WTC11 (cell line): ENCODE results near the gene KIAA0408. TPM values are rescaled to one million over a fixed set of nuclear protein-coding genes. Genes with fewer than 3 reads are reported as not detected.

Experiments used
- ATAC-seq: fragments of 200-7000 bp; cut with Tn5 transposase; 2 replicates; pipeline ENCODE4 v1.10.0; 2021; ENCODE audit warnings: mild to moderate bottlenecking, moderate library complexity
- CTCF ChIA-PET: fragments of 300-600 bp; sonication (Branson Sonifier 250); formaldehyde crosslinking; loops from one replicate; lab custom pipeline; 2021; ENCODE audit warnings: antibody characterized with exemption; lab: Charles Lee
- POLR2A ChIA-PET: fragments of 350-600 bp; sonication (Branson Sonifier 250); formaldehyde crosslinking; loops from one replicate; lab custom pipeline; 2021; ENCODE audit warnings: antibody characterized with exemption; lab: Charles Lee
- DNase-seq: peaks from one replicate; pipeline ENCODE4 v3.0.0; 2021; ENCODE audit warnings: low spot score
- H3K27ac Mint-ChIP-seq: 2 replicates; pipeline ENCODE4 v1.8.0; 2021; ENCODE audit warnings: mixed read lengths
- H3K27me3 Mint-ChIP-seq: 2 replicates; pipeline ENCODE4 v1.8.0; 2021; ENCODE audit warnings: low read depth, mild to moderate bottlenecking, moderate library complexity, mixed read lengths
- H3K36me3 Mint-ChIP-seq: 2 replicates; pipeline ENCODE4 v1.8.0; 2021; ENCODE audit warnings: mixed read lengths
- H3K4me1 Mint-ChIP-seq: 2 replicates; pipeline ENCODE4 v1.8.0; 2022; ENCODE audit warnings: mixed read lengths
- H3K4me3 Mint-ChIP-seq: 2 replicates; pipeline ENCODE4 v1.8.0; 2021; ENCODE audit warnings: mild to moderate bottlenecking, moderate library complexity, mixed read lengths
- H3K9me3 Mint-ChIP-seq: 2 replicates; pipeline ENCODE4 v1.8.0; 2021; ENCODE audit warnings: mixed read lengths
- CDX4 ChIP-seq: fragments of 250-450 bp; sonication (Bioruptor Pico); IDR thresholded peaks from 2 replicates; pipeline ENCODE4 v1.9.0; 2021; ENCODE audit warnings: moderate library complexity, mild to moderate bottlenecking, inconsistent platforms, borderline replicate concordance
- E2F1 ChIP-seq: sonication (generic); formaldehyde crosslinking; IDR thresholded peaks from 2 replicates; pipeline ENCODE4 v1.8.0; 2022; ENCODE audit warnings: mild to moderate bottlenecking, missing genetic modification reagents
- MYBL2 ChIP-seq: sonication (generic); formaldehyde crosslinking; IDR thresholded peaks from 2 replicates; pipeline ENCODE4 v1.8.1; 2023; ENCODE audit warnings: mild to moderate bottlenecking, moderate library complexity, missing genetic modification reagents
- PRDM15 ChIP-seq: sonication (generic); formaldehyde crosslinking; IDR thresholded peaks from 2 replicates; pipeline ENCODE4 v1.8.0; 2022; ENCODE audit warnings: missing genetic modification reagents
- PREB ChIP-seq: sonication (generic); formaldehyde crosslinking; IDR thresholded peaks from 2 replicates; pipeline ENCODE4 v1.8.1; 2022; ENCODE audit warnings: mild to moderate bottlenecking, missing genetic modification reagents, moderate library complexity, borderline replicate concordance
- RELA ChIP-seq: sonication (generic); formaldehyde crosslinking; IDR thresholded peaks from 2 replicates; pipeline ENCODE4 v1.8.1; 2022; ENCODE audit warnings: missing genetic modification reagents, mild to moderate bottlenecking, borderline replicate concordance
- STAT6 ChIP-seq: sonication (generic); formaldehyde crosslinking; conservative IDR thresholded peaks from 2 replicates; pipeline ENCODE4 v1.8.1; 2023; ENCODE audit warnings: mild to moderate bottlenecking, low read depth, missing genetic modification reagents, moderate library complexity
- TEAD1 ChIP-seq: sonication (generic); formaldehyde crosslinking; IDR thresholded peaks from 2 replicates; pipeline ENCODE4 v1.8.0; 2022; ENCODE audit warnings: mild to moderate bottlenecking, missing genetic modification reagents
- TP53 ChIP-seq: sonication (generic); formaldehyde crosslinking; IDR thresholded peaks from 2 replicates; pipeline ENCODE4 v1.8.1; 2023; ENCODE audit warnings: mild to moderate bottlenecking, missing genetic modification reagents
- ZNF138 ChIP-seq: sonication (generic); formaldehyde crosslinking; conservative IDR thresholded peaks from 2 replicates; pipeline ENCODE4 v1.8.1; 2022; ENCODE audit warnings: mild to moderate bottlenecking, moderate library complexity, missing genetic modification reagents
- ZNF317 ChIP-seq: sonication (generic); formaldehyde crosslinking; IDR thresholded peaks from 2 replicates; pipeline ENCODE4 v1.8.1; 2023; ENCODE audit warnings: low read depth, mild to moderate bottlenecking, moderate library complexity, missing genetic modification reagents, borderline replicate concordance
- ZNF425 ChIP-seq: fragments of 250-450 bp; sonication (Bioruptor Pico); conservative IDR thresholded peaks from 2 replicates; pipeline ENCODE4 v1.9.0; 2021; ENCODE audit warnings: mild to moderate bottlenecking
- ZNF532 ChIP-seq: fragments of 250-450 bp; sonication (Bioruptor Pico); IDR thresholded peaks from 2 replicates; pipeline ENCODE4 v1.9.0; 2021; ENCODE audit warnings: mild to moderate bottlenecking, borderline replicate concordance
- total RNA-seq: library from RNA; stranded (reverse); gene quantifications from 3 replicates; pipeline ENCODE4 v1.2.3, GENCODE V29; 2021

The KIAA0408 gene
- total RNA-seq, 1 experiment from 2014 or later, result 12.2 TPM

GRCh38 chr6:127506894-127507293 lies 47.7 kb upstream of the KIAA0408 start:
- H3K27ac Mint-ChIP-seq, result no peak overlapping the region
- no peak for TF ChIP-seq CDX4 (CRISPR knock-in tag)
- TF ChIP-seq MYBL2 (CRISPR knock-in tag), result no peak
- TF ChIP-seq TP53 (CRISPR knock-in tag), result no peak
- no peak for TF ChIP-seq RELA (CRISPR knock-in tag)
- no peak for TF ChIP-seq STAT6 (CRISPR knock-in tag)
- DNase-seq, result no peak
- CTCF ChIA-PET, result interaction anchor here (2.4 kb wide), 1 partner anchor 9 kb away, joined by 10 read pairs; no protein-coding TSS in a partner anchor
- POLR2A ChIA-PET, result no interaction called here
- H3K4me1 Mint-ChIP-seq, result no peaks in the 10 kb centered on the region
- peaks cover 8% of the 10 kb centered on the region for H3K36me3 Mint-ChIP-seq
- no peaks in the 10 kb centered on the region for H3K9me3 Mint-ChIP-seq
- no peak for ATAC-seq
- no peaks in the 10 kb centered on the region for H3K27me3 Mint-ChIP-seq
- no peak overlapping the region for H3K4me3 Mint-ChIP-seq

- no peaks in the 10 kb centered on the region; the same call in 1 of the 2 replicates for H3K36me3 Mint-ChIP-seq
- DNase-seq (no peak), ATAC-seq (no peak)
- CTCF ChIA-PET, result interaction anchor here (1.0 to 4.6 kb wide), 2 partner anchors 13 kb away, joined by 3 to 33 read pairs; no protein-coding TSS in a partner anchor
- H3K4me1 Mint-ChIP-seq, result no peaks in the 10 kb centered on the region
- POLR2A ChIA-PET, result interaction anchor here (0.6 kb wide), 1 partner anchor 163 kb away, joined by 6 read pairs; no protein-coding TSS in a partner anchor
- no peaks in the 10 kb centered on the region for H3K9me3 Mint-ChIP-seq
- no peak for TF ChIP-seq ZNF425 (CRISPR knock-in tag)
- TF ChIP-seq TP53 (CRISPR knock-in tag), result no peak
- TF ChIP-seq ZNF138, result no peak
- TF ChIP-seq TEAD1, result no peak
- no peak for TF ChIP-seq ZNF317
- no peak overlapping the region for H3K4me3 Mint-ChIP-seq
- H3K27ac Mint-ChIP-seq, result no peak overlapping the region
- no peaks in the 10 kb centered on the region for H3K27me3 Mint-ChIP-seq
Measured at GRCh38 chr6:127503022-127503421, 43.8 kb upstream of the KIAA0408 start.

GRCh38 chr6:127497410-127497809 lies 38.2 kb upstream of the KIAA0408 start:
- ChIA-PET CTCF (interaction anchor here (1.2 to 1.9 kb wide), 2 partner anchors 19 to 32 kb away, joined by 3 to 10 read pairs; no protein-coding TSS in a partner anchor), POLR2A (no interaction called here)
- H3K9me3 Mint-ChIP-seq, result no peaks in the 10 kb centered on the region
- H3K27ac Mint-ChIP-seq, result no peak overlapping the region
- DNase-seq (no peak), ATAC-seq (no peak)
- no peaks in the 10 kb centered on the region for H3K27me3 Mint-ChIP-seq
- no peaks in the 10 kb centered on the region for H3K36me3 Mint-ChIP-seq
- H3K4me3 Mint-ChIP-seq, result no peak overlapping the region
- no peaks in the 10 kb centered on the region for H3K4me1 Mint-ChIP-seq
- TF ChIP-seq ZNF532 (CRISPR knock-in tag) (no peak), PREB (CRISPR knock-in tag) (no peak), E2F1 (CRISPR knock-in tag) (no peak), PRDM15 (CRISPR knock-in tag) (no peak)
